NCI-H128 (cell line): ENCODE results near the gene G2E3.
"Not testable (repeated sequence)": the region's sequence is repeated elsewhere in the genome, so short reads cannot be mapped to it uniquely, and the experiment has no call there.

Experiments used
- DNase-seq: peaks from one replicate; lab custom pipeline; 2025; ENCODE audit not compliant: unreplicated experiment; lab: John Stamatoyannopoulos, UW

Gene G2E3

GRCh38 chr14:30600922-30601918 lies 42.3 kb downstream of the G2E3 start:
- no peak for DNase-seq

GRCh38 chr14:30603402-30603801 lies 44.4 kb downstream of the G2E3 start:
- DNase-seq = no peak

- not testable (repeated sequence) for DNase-seq
Observed at GRCh38 chr14:30604696-30605095, 45.7 kb downstream of the G2E3 start.

- DNase-seq = no peak
Observed at GRCh38 chr14:30607156-30607780, 48.3 kb downstream of the G2E3 start.

GRCh38 chr14:30608533-30609006 lies 49.6 kb downstream of the G2E3 start:
- no peak for DNase-seq

GRCh38 chr14:30610787-30611343 lies 51.9 kb downstream of the G2E3 start:
- DNase-seq = peak; percentile 92

- no peak for DNase-seq
Observed at GRCh38 chr14:30614155-30614554, 55.2 kb downstream of the G2E3 start.

- DNase-seq = no peak
Observed at GRCh38 chr14:30620178-30620577, 61.2 kb downstream of the G2E3 start.

- no peak for DNase-seq
Observed at GRCh38 chr14:30621354-30621939, 62.5 kb downstream of the G2E3 start.

GRCh38 chr14:30621940-30622830 lies 63.2 kb downstream of the G2E3 start, which contains the start of gene SCFD1:
Gene SCFD1, plus strand, starts transcription at chr14:30622319. Its CDS starts 20 bp downstream, at chr14:30622339.
- DNase-seq = peak; percentile 76

GRCh38 chr14:30623412-30624131 lies 64.6 kb downstream of the G2E3 start:
- DNase-seq = no peak

- DNase-seq = no peak
Observed at GRCh38 chr14:30624132-30624423, 65.1 kb downstream of the G2E3 start.

GRCh38 chr14:30625533-30625932 lies 66.6 kb downstream of the G2E3 start:
- no peak for DNase-seq

- DNase-seq = not testable (repeated sequence)
Observed at GRCh38 chr14:30629432-30629831, 70.5 kb downstream of the G2E3 start.

GRCh38 chr14:30630248-30630647 lies 71.3 kb downstream of the G2E3 start:
- no peak for DNase-seq

GRCh38 chr14:30632730-30633129 lies 73.8 kb downstream of the G2E3 start:
- no peak for DNase-seq

- no peak for DNase-seq
Observed at GRCh38 chr14:30638926-30639325, 80.0 kb downstream of the G2E3 start.

GRCh38 chr14:30641207-30641606 lies 82.2 kb downstream of the G2E3 start:
- no peak for DNase-seq

GRCh38 chr14:30644462-30644861 lies 85.5 kb downstream of the G2E3 start:
- DNase-seq = not testable (repeated sequence)

- DNase-seq = no peak
Observed at GRCh38 chr14:30645600-30645999, 86.6 kb downstream of the G2E3 start.
